Measurements from ENCODE around the gene CDK7. TPM values are rescaled to one million over a fixed set of nuclear protein-coding genes. Genes with fewer than 3 reads are reported as not detected.

Gene CDK7
- total and polyA plus RNA-seq, 4 donors: 6.9 to 15.0 (median 7.9) TPM

GRCh38 chr5:69295088-69295754, 60.5 kb downstream of the CDK7 start (continued):
- TF ChIP-seq REST (IDR thresholded peaks at IDR 0.05): no peak
- no peak for TF ChIP-seq SP1 (IDR thresholded peaks at IDR 0.05)
- no peak for TF ChIP-seq FOXA1 (IDR thresholded peaks at IDR 0.05)

- H3K4me1 ChIP-seq (ENCODE audit: control insufficient read depth in 4 of 4, insufficient read depth in 4 of 4, low read length in 3 of 4): no peaks in the 10 kb centered on the region
- TF ChIP-seq TAF1 (conservative IDR thresholded peaks at IDR 0.05) (no peak), HNF4G (IDR thresholded peaks at IDR 0.05) (no peak), YY1 (IDR thresholded peaks at IDR 0.05) (no peak), SP1 (IDR thresholded peaks at IDR 0.05) (no peak), JUND (IDR thresholded peaks at IDR 0.05) (no peak), REST (IDR thresholded peaks at IDR 0.05) (no peak), RXRA (IDR thresholded peaks at IDR 0.05) (no peak), HNF4A (conservative IDR thresholded peaks at IDR 0.05) (no peak)
- peaks cover 2 to 29% (median 24%) of the 10 kb centered on the region in 4 donors for H3K36me3 ChIP-seq (ENCODE audit: control insufficient read depth in 4 of 4, insufficient read depth in 3 of 4, low read depth in 1 of 4, low read length in 3 of 4)
- WGBS: 86% methylated on average over 6 of the region's 6 CpGs
- no peaks in the 10 kb centered on the region for H3K9me3 ChIP-seq (ENCODE audit: control insufficient read depth in 4 of 4, low read length in 3 of 4)
- no peak overlapping the region for H3K27ac ChIP-seq (ENCODE audit: low read depth in 1 of 2, low read length in 2 of 2)
- no peak overlapping the region for H3K9ac ChIP-seq (ENCODE audit: low read depth in 1 of 2, low read length in 2 of 2)
- no peak for DNase-seq (ENCODE audit: low spot score)
- no peaks in the 10 kb centered on the region for H3K27me3 ChIP-seq (ENCODE audit: control insufficient read depth in 4 of 4, insufficient read depth in 4 of 4, low read length in 3 of 4)
- H3K4me3 ChIP-seq (ENCODE audit: low read depth in 1 of 3, low read length in 3 of 3): no peak overlapping the region
Observed at GRCh38 chr5:69299625-69300024, 64.9 kb downstream of the CDK7 start.

GRCh38 chr5:69300537-69301203, 66.0 kb downstream of the CDK7 start:
- no peak overlapping the region for H3K27ac ChIP-seq (ENCODE audit: low read depth in 1 of 2, low read length in 2 of 2)
- 79% methylated on average over 5 of the region's 5 CpGs for WGBS
- H3K9ac ChIP-seq (ENCODE audit: low read depth in 1 of 2, low read length in 2 of 2): no peak overlapping the region
- no peak for TF ChIP-seq MAX (IDR thresholded peaks at IDR 0.05)
- no peak for TF ChIP-seq RXRA (IDR thresholded peaks at IDR 0.05)
- no peak for TF ChIP-seq SP1 (IDR thresholded peaks at IDR 0.05)
- no peak for TF ChIP-seq FOXA1 (IDR thresholded peaks at IDR 0.05)
- no peak for TF ChIP-seq GABPA (IDR thresholded peaks at IDR 0.05 in 1 of 2, conservative IDR thresholded peaks at IDR 0.05 in 1 of 2)
- TF ChIP-seq TAF1 (conservative IDR thresholded peaks at IDR 0.05): no peak
- TF ChIP-seq ZBTB33 (IDR thresholded peaks at IDR 0.05): no peak
- no peak for TF ChIP-seq FOXA2 (IDR thresholded peaks at IDR 0.05)
- TF ChIP-seq RAD21 (IDR thresholded peaks at IDR 0.05): no peak
- TF ChIP-seq ATF3 (IDR thresholded peaks at IDR 0.05): no peak
- no peak for TF ChIP-seq JUND (IDR thresholded peaks at IDR 0.05)
- no peak for TF ChIP-seq CTCF (IDR thresholded peaks at IDR 0.05; ENCODE audit: low read depth, low read length, missing input control)
- no peak for TF ChIP-seq EGR1 (IDR thresholded peaks at IDR 0.05; ENCODE audit: low read depth in 2 of 2)
- no peak for TF ChIP-seq YY1 (IDR thresholded peaks at IDR 0.05)
- TF ChIP-seq NR2F2 (IDR thresholded peaks at IDR 0.05): no peak
- H3K27me3 ChIP-seq (ENCODE audit: control insufficient read depth in 4 of 4, insufficient read depth in 4 of 4, low read length in 3 of 4): no peaks in the 10 kb centered on the region
- peak; percentile 46 for DNase-seq (ENCODE audit: low spot score)
- H3K9me3 ChIP-seq (ENCODE audit: control insufficient read depth in 4 of 4, low read length in 3 of 4): no peaks in the 10 kb centered on the region
- H3K4me3 ChIP-seq (ENCODE audit: low read depth in 1 of 3, low read length in 3 of 3): no peak overlapping the region
- no peaks in the 10 kb centered on the region for H3K4me1 ChIP-seq (ENCODE audit: control insufficient read depth in 4 of 4, insufficient read depth in 4 of 4, low read length in 3 of 4)
- peaks cover 2 to 24% (median 18%) of the 10 kb centered on the region in 4 donors for H3K36me3 ChIP-seq (ENCODE audit: control insufficient read depth in 4 of 4, insufficient read depth in 3 of 4, low read depth in 1 of 4, low read length in 3 of 4)

All from liver (tissue), 9 donors.